Small intestine (tissue), 7 donors: Measurements from ENCODE around the gene ARHGEF19. TPM values are rescaled to one million over a fixed set of nuclear protein-coding genes. Genes with fewer than 3 reads are reported as not detected.
"Not testable (repeated sequence)": the region's sequence is repeated elsewhere in the genome, so short reads cannot be mapped to it uniquely, and the experiment has no call there.

Source experiments
- DNase-seq, 2 donors: peaks; one replicate each; pipeline versions ENCODE4 v3.0.0 to v3.0.0-alpha.2; 2013
- FAIRE-seq: peaks from 2 replicates; lab custom pipeline; 2012; peaks lifted over from hg19 to GRCh38; lab: Jason Lieb, UNC
- H3K27ac ChIP-seq, 3 donors: one replicate each; pipeline ENCODE4 v1.5.1; 2013; ENCODE audit warnings: low read length in 2 of 3, mild to moderate bottlenecking in 2 of 3, control low read depth in 1 of 3, inconsistent platforms in 1 of 3, low read depth in 1 of 3, moderate library complexity in 1 of 3
- H3K27me3 ChIP-seq, 3 donors: one replicate each; pipeline ENCODE4 v1.6.1; 2013; ENCODE audit warnings: low read length in 3 of 3, inconsistent platforms in 1 of 3; ENCODE audit not compliant: control insufficient read depth in 3 of 3, insufficient read depth in 3 of 3
- H3K36me3 ChIP-seq, 3 donors: one replicate each; pipeline ENCODE4 v1.6.1; 2013; ENCODE audit warnings: low read length in 3 of 3, inconsistent platforms in 1 of 3, low read depth in 1 of 3, mild to moderate bottlenecking in 1 of 3, moderate library complexity in 1 of 3; ENCODE audit not compliant: control insufficient read depth in 3 of 3, insufficient read depth in 2 of 3
- H3K4me1 ChIP-seq, 3 donors: one replicate each; pipeline ENCODE4 v1.6.1; 2013; ENCODE audit warnings: low read length in 2 of 3, inconsistent platforms in 1 of 3, low read depth in 1 of 3, mild to moderate bottlenecking in 1 of 3, moderate library complexity in 1 of 3; ENCODE audit not compliant: control insufficient read depth in 3 of 3, insufficient read depth in 2 of 3
- H3K4me3 ChIP-seq, 3 donors: one replicate each; pipeline ENCODE4 v1.5.1; 2013; ENCODE audit warnings: low read length in 3 of 3, control low read depth in 1 of 3, inconsistent platforms in 1 of 3, low read depth in 1 of 3, mild to moderate bottlenecking in 1 of 3, moderate library complexity in 1 of 3
- H3K9me3 ChIP-seq, 2 donors: one replicate each; pipeline ENCODE4 v1.6.1; 2013; ENCODE audit warnings: low read depth in 1 of 2, low read length in 1 of 2; ENCODE audit not compliant: control insufficient read depth in 2 of 2, insufficient read depth in 1 of 2
- WGBS, 3 donors: extraction: QIAGEN DNeasy Blood & Tissue Kit; methylation state at CpG; one replicate each; pipeline ENCODE4 v1.1.7; 2013; 5-methylcytosine and 5-hydroxymethylcytosine counted together
- polyA plus RNA-seq, 4 donors: library from polyadenylated mRNA; stranded (reverse) in 3 of 4; unstranded in 1 of 4; fragments of 200-250 nt in 3 of 4; fragments of 120-200 nt in 1 of 4; gene quantifications; one replicate each; pipeline versions ENCODE4 v1.2.1 to v1.2.3, GENCODE V29; 2013
- donor health status: healthy with polysubstance abuse.
- donor health status: control.
- donor health status: control.
- donor health status: Bipolar disorder and iron deficiency.
- donor health status: healthy.

The ARHGEF19 gene
- polyA plus RNA-seq, 4 donors: 2.2 to 14.0 (median 7.5) TPM

GRCh38 chr1:16168622-16169360 lies 43.7 kb downstream of the ARHGEF19 start:
- H3K27ac ChIP-seq: no peak overlapping the region
- 57 to 67% (median 61%) methylated on average over 13 of the region's 13 CpGs for whole genome bisulfite sequencing, 3 donors
- H3K27me3 ChIP-seq: no peaks in the 10 kb centered on the region
- no peak overlapping the region for H3K4me3 ChIP-seq
- H3K9me3 ChIP-seq: no peaks in the 10 kb centered on the region
- no peak for DNase-seq
- no peak for FAIRE-seq
- H3K36me3 ChIP-seq: peaks cover 0 to 5% (median 0%) of the 10 kb centered on the region in 3 donors
- peaks cover 2 to 60% (median 7%) of the 10 kb centered on the region in 3 donors for H3K4me1 ChIP-seq

- Histone ChIP-seq H3K4me3 (peak overlapping the region in 1 of 3 donors; percentile 59), H3K4me1 (peaks cover 2 to 54% (median 7%) of the 10 kb centered on the region in 3 donors)
- not testable (repeated sequence) for H3K36me3 ChIP-seq, FAIRE-seq, DNase-seq, H3K9me3 ChIP-seq, H3K27me3 ChIP-seq, H3K27ac ChIP-seq
- 43 to 58% (median 45%) methylated on average over 10 of the region's 10 CpGs for WGBS, 3 donors
Observed at GRCh38 chr1:16168144-16168495, 44.3 kb downstream of the ARHGEF19 start.

GRCh38 chr1:16167331-16168143 lies 44.9 kb downstream of the ARHGEF19 start:
- no peak for FAIRE-seq
- peak overlapping the region; percentile 35 to 59 (median 41) for H3K4me3 ChIP-seq
- H3K9me3 ChIP-seq: no peaks in the 10 kb centered on the region
- no peaks in the 10 kb centered on the region for H3K27me3 ChIP-seq
- DNase-seq: peak; percentile 47 to 84
- WGBS, 3 donors: 3 to 8% (median 6%) methylated on average over 27 to 60 of the region's 60 CpGs
- H3K27ac ChIP-seq: no peak overlapping the region
- peaks cover 2 to 48% (median 7%) of the 10 kb centered on the region in 3 donors for H3K4me1 ChIP-seq
- peaks cover 0 to 5% (median 0%) of the 10 kb centered on the region in 3 donors for H3K36me3 ChIP-seq

GRCh38 chr1:16166117-16166516 lies 46.3 kb downstream of the ARHGEF19 start:
- no peaks in the 10 kb centered on the region for H3K27me3 ChIP-seq
- FAIRE-seq (no peak), DNase-seq (no peak)
- H3K27ac ChIP-seq: no peak overlapping the region
- H3K4me3 ChIP-seq: no peak overlapping the region
- H3K9me3 ChIP-seq: no peaks in the 10 kb centered on the region
- 48 to 93% (median 50%) methylated on average over 2 of the region's 2 CpGs for WGBS, 3 donors
- H3K4me1 ChIP-seq: peaks cover 5 to 42% (median 7%) of the 10 kb centered on the region in 3 donors
- peaks cover 0 to 9% (median 0%) of the 10 kb centered on the region in 3 donors for H3K36me3 ChIP-seq

- FAIRE-seq: no peak
- WGBS, 3 donors: 52 to 67% (median 59%) methylated on average over 7 of the region's 7 CpGs
- H3K4me1 ChIP-seq: peaks cover 5 to 37% (median 7%) of the 10 kb centered on the region in 3 donors
Observed at GRCh38 chr1:16165548-16165947, 46.9 kb downstream of the ARHGEF19 start.

GRCh38 chr1:16165073-16165364 lies 47.4 kb downstream of the ARHGEF19 start:
- peaks cover 0 to 9% (median 0%) of the 10 kb centered on the region in 3 donors for H3K36me3 ChIP-seq
- DNase-seq (no peak), FAIRE-seq (no peak)
- 30 to 50% (median 47%) methylated on average over 5 of the region's 5 CpGs for WGBS, 3 donors
- H3K27me3 ChIP-seq: no peaks in the 10 kb centered on the region
- no peak overlapping the region for H3K4me3 ChIP-seq
- H3K4me1 ChIP-seq: peaks cover 5 to 37% (median 7%) of the 10 kb centered on the region in 3 donors
- no peaks in the 10 kb centered on the region for H3K9me3 ChIP-seq
- peak overlapping the region in 1 of 3 donors; percentile 41 for H3K27ac ChIP-seq

More at GRCh38 chr1:16165548-16165947, 46.9 kb downstream of the ARHGEF19 start:
- Histone ChIP-seq H3K27me3 (no peaks in the 10 kb centered on the region), H3K9me3 (no peaks in the 10 kb centered on the region), H3K36me3 (peaks cover 0 to 9% (median 0%) of the 10 kb centered on the region in 3 donors), H3K27ac (peak overlapping the region in 1 of 3 donors; percentile 2), H3K4me3 (no peak overlapping the region)
- peak in 1 of 2 donors; percentile 62 for DNase-seq

- Histone ChIP-seq H3K9me3 (no peaks in the 10 kb centered on the region), H3K27me3 (no peaks in the 10 kb centered on the region), H3K27ac (peak overlapping the region in 1 of 3 donors; percentile 41), H3K36me3 (peaks cover 0 to 9% (median 0%) of the 10 kb centered on the region in 3 donors), H3K4me3 (no peak overlapping the region), H3K4me1 (peaks cover 5 to 43% (median 10%) of the 10 kb centered on the region in 3 donors)
- FAIRE-seq (no peak), DNase-seq (peak in 1 of 2 donors; percentile 64)
- 51 to 57% (median 56%) methylated on average over 17 of the region's 17 CpGs for whole genome bisulfite sequencing, 3 donors
Observed at GRCh38 chr1:16164213-16165072, 48.0 kb downstream of the ARHGEF19 start.
